ENCODE measurements around the gene CHI3L2. TPM values are rescaled to one million over a fixed set of nuclear protein-coding genes. Genes with fewer than 3 reads are reported as not detected.

Gene CHI3L2
- total RNA-seq, 1 donor from 2014 or later: not detected

DNA sequence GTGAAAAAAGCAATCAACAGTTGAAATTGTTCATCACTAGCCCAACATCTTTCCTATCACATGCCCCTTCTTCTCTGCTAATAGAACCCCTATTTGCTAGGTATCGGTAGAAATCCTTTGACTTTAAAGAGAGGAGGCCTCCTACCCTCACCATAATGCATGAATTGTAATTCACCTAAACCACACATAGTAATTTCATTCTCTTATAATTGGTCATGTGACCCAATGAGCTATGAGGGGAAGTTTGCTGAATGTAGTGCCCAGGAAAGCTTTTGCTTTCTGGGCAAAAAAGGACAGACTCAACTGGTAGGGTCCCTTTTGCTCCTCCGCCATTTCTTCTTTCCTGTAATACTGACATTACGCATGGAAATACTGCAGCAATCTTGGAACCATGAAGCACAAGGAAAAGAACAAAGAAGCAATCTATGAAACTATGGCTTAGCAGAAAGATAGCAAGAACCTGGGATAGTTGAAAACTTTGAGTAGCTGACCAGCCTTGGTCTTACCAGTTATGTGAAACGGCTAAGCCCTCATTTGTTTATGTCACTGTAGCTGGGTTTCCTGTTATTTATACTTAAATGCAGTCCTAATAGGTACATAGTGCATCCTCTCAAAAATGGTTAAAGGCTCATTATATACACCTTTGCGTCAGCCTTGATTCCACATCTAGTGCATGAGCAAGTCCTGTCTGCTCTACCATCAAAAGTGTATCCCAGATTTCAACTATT, 10.2 kb upstream of the CHI3L2 start:
- Mint-ChIP-seq H3K27me3 (ENCODE audit: unreplicated experiment) (peaks cover 32% of the 10 kb centered on the region), H3K9me3 (ENCODE audit: unreplicated experiment) (no peaks in the 10 kb centered on the region), H3K36me3 (ENCODE audit: unreplicated experiment) (no peaks in the 10 kb centered on the region), H3K4me3 (ENCODE audit: unreplicated experiment) (no peak overlapping the region), H3K27ac (ENCODE audit: unreplicated experiment) (no peak overlapping the region), H3K4me1 (ENCODE audit: unreplicated experiment) (peaks cover under 1% of the 10 kb centered on the region)
- DNase-seq (ENCODE audit: extremely low spot score, unreplicated experiment): no peak
- TF ChIP-seq, protein P1, sequence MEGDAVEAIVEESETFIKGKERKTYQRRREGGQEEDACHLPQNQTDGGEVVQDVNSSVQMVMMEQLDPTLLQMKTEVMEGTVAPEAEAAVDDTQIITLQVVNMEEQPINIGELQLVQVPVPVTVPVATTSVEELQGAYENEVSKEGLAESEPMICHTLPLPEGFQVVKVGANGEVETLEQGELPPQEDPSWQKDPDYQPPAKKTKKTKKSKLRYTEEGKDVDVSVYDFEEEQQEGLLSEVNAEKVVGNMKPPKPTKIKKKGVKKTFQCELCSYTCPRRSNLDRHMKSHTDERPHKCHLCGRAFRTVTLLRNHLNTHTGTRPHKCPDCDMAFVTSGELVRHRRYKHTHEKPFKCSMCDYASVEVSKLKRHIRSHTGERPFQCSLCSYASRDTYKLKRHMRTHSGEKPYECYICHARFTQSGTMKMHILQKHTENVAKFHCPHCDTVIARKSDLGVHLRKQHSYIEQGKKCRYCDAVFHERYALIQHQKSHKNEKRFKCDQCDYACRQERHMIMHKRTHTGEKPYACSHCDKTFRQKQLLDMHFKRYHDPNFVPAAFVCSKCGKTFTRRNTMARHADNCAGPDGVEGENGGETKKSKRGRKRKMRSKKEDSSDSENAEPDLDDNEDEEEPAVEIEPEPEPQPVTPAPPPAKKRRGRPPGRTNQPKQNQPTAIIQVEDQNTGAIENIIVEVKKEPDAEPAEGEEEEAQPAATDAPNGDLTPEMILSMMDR (IDR thresholded peaks at IDR 0.05): no peak

DNA sequence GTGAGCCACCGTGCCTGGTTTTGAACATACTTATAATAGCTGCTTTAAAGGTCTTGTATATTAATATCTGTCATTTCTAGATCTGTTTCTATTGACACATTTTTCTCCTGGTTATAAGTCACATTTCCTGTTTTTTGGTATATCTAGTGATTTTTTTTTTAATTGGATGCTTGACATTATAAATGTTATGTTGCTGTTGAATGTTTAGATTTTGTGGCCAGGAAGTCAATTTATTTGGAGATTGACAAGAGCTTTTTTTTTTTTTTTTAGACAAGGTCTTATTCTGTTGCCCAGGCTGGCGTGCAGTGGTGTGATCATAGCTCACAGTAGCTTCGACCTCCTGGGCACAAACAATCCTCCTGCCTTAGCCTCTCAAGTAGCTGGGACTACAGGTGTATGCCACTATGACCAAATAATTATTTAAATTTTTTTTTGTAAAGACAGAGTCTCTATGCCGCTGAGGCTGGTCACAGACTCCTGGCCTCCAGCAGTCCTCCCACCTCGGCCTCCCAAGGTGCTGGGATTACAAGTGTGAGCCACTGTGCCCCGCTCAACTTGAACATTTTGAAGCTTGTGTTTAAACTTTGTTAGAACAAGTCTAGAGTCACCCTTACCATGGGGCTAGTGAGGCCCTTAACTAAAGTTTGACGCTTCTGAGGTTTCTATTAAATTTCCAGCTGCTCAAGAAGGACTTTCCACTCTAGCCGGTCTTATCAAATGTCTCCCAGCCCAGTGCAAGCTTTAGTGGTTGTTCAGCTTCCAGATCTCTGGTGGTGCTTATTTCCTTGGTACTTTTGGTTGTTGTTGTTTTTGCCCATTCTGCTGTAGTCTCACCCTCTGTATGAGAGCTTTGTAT, 8.6 kb upstream of the CHI3L2 start:
- H3K36me3 Mint-ChIP-seq (ENCODE audit: unreplicated experiment): no peaks in the 10 kb centered on the region
- DNase-seq (ENCODE audit: extremely low spot score, unreplicated experiment): no peak
- H3K4me3 Mint-ChIP-seq (ENCODE audit: unreplicated experiment): no peak overlapping the region
- TF ChIP-seq, protein P1 (IDR thresholded peaks at IDR 0.05): no peak
- H3K4me1 Mint-ChIP-seq (ENCODE audit: unreplicated experiment): peaks cover 7% of the 10 kb centered on the region
- no peak overlapping the region for H3K27ac Mint-ChIP-seq (ENCODE audit: unreplicated experiment)
- H3K9me3 Mint-ChIP-seq (ENCODE audit: unreplicated experiment): no peaks in the 10 kb centered on the region
- peaks cover 24% of the 10 kb centered on the region for H3K27me3 Mint-ChIP-seq (ENCODE audit: unreplicated experiment)

DNA sequence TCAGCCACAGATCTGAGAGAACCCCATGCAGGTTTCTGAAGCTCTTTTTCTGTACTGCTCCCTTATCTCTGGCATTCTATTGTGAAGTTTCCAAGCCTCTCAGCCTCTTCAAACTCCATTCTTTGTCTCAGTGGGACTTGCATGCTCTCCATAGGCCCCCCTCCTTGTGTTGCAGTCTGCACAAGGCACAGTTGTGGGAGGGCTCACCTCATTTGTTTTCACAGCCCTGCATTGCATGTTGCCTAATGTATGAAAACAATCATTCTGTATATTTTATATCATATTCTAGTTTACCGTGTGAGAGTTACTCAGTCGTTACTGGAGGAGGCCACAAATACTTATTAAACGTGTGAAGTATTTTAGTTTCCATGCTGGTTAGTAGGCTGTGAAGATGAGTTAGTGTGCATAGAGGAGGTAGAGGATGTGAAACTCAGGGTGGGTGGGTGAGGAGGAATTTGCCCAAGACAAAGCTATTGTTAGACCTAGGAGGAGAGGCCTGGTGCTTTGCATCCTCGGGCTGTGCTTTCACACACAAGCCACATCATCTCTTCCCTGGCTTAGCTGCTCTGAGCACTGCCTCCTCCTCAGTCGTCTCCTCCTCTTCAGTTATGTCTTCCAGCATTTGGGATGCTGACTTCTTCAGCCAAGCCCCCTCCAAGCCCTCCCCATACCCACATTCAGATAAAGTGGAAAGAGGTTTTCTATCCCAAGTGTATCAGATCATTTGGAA, 7.8 kb upstream of the CHI3L2 start:
- peaks cover 23% of the 10 kb centered on the region for H3K27me3 Mint-ChIP-seq (ENCODE audit: unreplicated experiment)
- DNase-seq (ENCODE audit: extremely low spot score, unreplicated experiment): no peak
- peaks cover 7% of the 10 kb centered on the region for H3K4me1 Mint-ChIP-seq (ENCODE audit: unreplicated experiment)
- TF ChIP-seq, protein P1 (IDR thresholded peaks at IDR 0.05): no peak
- no peak overlapping the region for H3K27ac Mint-ChIP-seq (ENCODE audit: unreplicated experiment)
- no peaks in the 10 kb centered on the region for H3K9me3 Mint-ChIP-seq (ENCODE audit: unreplicated experiment)
- H3K4me3 Mint-ChIP-seq (ENCODE audit: unreplicated experiment): no peak overlapping the region
- no peaks in the 10 kb centered on the region for H3K36me3 Mint-ChIP-seq (ENCODE audit: unreplicated experiment)

DNA sequence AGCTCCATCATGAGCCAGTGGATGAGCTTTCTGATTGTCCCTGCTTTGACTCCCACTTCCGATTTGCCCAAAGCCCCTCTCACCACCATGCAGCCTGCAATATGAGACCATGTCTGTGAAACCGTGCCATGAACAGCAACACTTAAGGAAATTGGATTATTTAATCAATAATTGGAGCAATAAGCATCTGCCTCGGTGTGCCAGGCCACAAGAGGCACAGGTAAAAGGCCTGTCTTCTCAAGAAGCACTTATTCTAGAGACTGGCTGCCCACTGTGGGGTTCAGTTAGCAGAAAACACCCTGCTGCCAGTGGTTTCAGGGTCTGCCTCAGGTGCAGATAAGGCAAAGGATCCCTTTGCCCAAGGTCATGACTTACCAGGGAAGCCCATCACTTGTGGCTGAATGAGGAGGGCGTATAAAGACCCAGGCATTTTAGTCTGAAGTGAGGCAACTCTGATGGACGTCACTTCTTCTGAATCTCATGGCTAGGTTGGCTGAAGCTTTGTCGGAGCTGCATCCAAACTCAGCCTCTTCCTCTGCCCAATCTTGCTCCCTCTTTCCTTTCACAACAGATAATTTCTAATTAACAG, 7.1 kb upstream of the CHI3L2 start:
- Mint-ChIP-seq H3K9me3 (ENCODE audit: unreplicated experiment) (no peaks in the 10 kb centered on the region), H3K27me3 (ENCODE audit: unreplicated experiment) (peaks cover 22% of the 10 kb centered on the region), H3K4me1 (ENCODE audit: unreplicated experiment) (peaks cover 8% of the 10 kb centered on the region), H3K36me3 (ENCODE audit: unreplicated experiment) (no peaks in the 10 kb centered on the region), H3K4me3 (ENCODE audit: unreplicated experiment) (no peak overlapping the region), H3K27ac (ENCODE audit: unreplicated experiment) (no peak overlapping the region)
- TF ChIP-seq, protein P1 (IDR thresholded peaks at IDR 0.05): no peak
- no peak for DNase-seq (ENCODE audit: extremely low spot score, unreplicated experiment)
